Stimulated activated CD8-positive, alpha-beta memory T cell treated with anti-CD3 and anti-CD28 coated beads, Interleukin-12 subunit alpha, Interleukin-12 subunit beta, amount 100 ng/mL, for 1 hour (primary cell): ENCODE measurements around the gene ZNF775.

Source experiments
- DNase-seq: peaks from one replicate; pipeline ENCODE4 v3.0.0-alpha.2; 2020; ENCODE audit warnings: low read depth

The ZNF775 gene

DNA sequence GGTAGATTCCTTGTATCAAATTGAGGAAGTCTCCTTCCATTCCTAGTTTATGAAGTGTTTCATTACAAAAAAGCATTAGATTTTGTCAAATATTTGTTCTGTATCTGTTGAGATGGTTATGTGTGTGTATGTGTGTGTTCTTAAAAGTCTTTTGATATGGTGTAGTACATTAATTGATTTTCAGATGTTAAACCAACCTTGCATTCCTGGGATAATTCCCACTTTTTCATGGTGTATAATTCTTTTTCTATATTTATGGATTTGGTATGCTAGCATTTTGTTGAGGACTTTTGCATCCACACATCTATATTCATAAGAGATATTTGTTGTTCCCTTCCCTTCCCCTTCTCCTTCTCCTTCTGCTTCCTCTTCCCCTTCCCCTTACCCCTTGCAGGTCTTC is 62.4 kb downstream of the ZNF775 start:
- DNase-seq, result no peak

DNA sequence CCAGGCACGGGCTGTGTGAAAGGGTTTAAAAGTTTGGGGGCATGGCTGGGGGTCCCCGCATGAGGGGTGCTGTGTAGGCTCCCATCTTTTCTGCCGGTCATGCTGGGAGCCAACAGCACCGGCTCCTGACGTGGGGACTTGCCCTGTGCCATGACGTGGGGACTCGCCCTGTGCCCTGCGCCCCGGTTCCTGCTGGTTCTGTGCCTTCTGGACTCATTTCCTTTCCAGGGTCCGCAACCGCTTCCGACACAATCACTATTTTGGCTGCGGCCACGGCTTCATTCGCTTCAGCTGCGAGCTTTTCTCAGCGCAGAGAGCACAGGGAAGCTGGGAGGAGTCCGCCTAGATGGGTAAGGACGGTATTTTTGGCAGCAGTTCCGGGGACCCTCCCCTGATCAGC is 63.7 kb downstream of the ZNF775 start:
- DNase-seq, result no peak

DNA sequence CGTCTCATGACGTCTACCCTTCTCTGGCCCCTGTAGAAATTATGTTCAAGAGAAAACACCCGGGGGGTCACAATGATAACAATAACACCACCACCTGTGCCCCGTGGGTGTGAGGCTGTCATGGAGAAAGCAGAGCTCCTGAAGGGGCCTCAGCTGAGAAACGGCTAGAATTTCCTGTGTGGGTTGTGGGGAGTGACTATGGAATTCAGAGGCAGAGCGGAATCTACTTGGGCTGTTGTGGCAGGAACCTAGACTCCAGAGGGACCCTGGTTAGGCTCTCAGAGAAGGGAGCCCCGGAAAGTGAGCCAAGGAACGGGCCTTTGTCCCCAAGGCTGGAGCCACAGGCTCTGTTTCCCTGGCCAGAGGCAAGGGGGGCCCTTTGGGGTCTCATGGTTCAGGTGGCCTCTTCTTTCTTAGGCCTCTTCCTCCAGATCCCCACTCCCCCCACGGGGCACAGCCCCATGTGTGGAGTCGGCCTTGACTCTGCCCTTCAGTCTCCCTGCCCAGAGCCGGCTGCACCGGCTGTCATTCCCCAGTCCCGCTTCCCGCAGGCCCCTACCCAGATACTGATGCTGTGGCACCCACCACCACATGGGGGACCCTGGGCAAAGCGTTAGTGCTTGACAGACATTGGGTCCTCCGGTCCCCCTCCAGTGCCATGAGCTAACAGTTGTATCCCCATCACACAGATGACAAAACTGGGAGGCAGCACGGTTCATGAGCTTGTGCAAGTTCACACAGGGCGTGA is 64.8 kb downstream of the ZNF775 start:
- DNase-seq, result no peak

DNA sequence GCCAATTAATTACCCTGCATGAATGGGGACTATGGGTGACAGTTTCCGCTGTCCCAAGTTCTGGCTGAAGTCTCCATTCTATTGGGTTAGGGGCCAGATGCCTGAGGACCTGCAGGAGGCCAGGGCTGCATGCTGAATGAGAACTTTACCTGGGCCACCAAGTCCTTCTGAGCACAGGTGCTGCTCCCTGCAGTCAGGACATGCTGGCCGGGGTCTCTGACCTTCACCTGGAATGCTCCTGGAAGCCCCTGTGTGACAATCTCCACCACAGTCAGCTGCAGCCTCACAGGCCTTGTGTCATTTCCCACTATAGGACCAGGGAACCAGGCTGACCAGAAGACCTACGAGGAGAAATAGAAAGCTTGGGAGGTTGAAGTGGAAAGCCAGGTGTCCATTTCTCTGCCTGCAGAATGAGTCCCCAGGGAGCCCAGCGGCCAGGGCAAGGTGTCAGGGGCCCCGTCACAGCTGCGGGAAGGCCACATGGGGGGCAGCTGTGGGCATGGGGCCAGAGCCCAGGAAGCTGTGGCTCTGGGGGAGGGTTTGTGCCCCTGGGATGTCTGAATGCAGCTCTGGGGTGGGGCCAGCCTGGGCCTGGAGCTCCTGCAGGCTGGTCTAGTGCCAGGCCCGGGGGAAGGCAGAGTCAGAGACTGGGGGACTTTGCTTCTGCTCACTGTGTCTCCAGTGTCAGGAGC is 65.7 kb downstream of the ZNF775 start:
- no peak for DNase-seq

DNA sequence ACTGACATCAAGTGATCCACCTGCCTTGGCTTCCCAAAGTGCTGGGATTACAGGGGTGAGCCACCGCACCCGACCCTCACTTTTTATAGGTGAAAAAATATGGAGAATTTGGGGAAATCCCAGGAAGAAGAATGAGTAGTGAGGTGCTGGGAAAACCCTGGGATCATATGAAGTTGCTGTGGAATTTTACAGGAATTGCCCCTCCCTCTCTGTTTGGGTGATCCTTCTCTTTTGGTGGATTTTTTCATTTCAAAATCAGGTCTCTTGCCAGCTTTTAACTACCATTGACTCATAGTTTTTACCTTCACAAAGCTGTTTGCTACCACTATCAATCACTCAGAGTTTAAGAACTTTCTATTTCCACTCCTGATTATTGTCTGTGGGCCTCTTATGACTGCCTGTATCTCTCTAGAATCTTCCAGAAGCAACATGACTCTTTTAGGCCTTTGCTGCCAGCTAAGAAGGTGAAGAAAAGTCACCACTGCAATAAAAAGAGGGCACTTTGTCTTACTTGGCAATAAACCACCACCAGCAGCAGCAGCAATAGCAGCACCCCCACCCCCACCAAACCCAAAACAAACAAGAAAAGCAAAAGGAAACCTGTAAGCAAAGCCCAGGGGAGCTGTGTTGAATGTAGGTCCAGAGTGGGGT is 67.3 kb downstream of the ZNF775 start:
- DNase-seq, result no peak
